A549 (cell line): ENCODE data around the gene NRXN2. TPM values are rescaled to one million over a fixed set of nuclear protein-coding genes. Genes with fewer than 3 reads are reported as not detected.

Experiments
- ATAC-seq, 2 experiments: fragments of 200-7000 bp in 1 of 2; fragments of >200 bp in 1 of 2; cut with Nextera tagmentation in 1 of 2; cut with Tn5 transposase in 1 of 2; 3 replicates each; pipeline versions ENCODE4 v1.8.0 to v1.9.1; 2018 to 2020; ENCODE audit warnings: mild to moderate bottlenecking in 1 of 2, moderate library complexity in 1 of 2
- CTCF ChIA-PET: fragments of 300-600 bp; sonication (Branson Sonifier 250); formaldehyde crosslinking; extraction: SDS; loops from one replicate; lab custom pipeline; 2021; ENCODE audit warnings: antibody characterized with exemption, inconsistent platforms; lab: Yijun Ruan, JAX
- POLR2A ChIA-PET: fragments of 350-600 bp; formaldehyde crosslinking; extraction: SDS; loops from one replicate; lab custom pipeline; 2021; ENCODE audit warnings: antibody characterized with exemption, inconsistent platforms; lab: Yijun Ruan, JAX
- DNase-seq, 2 experiments: peaks; one replicate each; pipeline versions ENCODE4 v3.0.0 to v3.0.0-alpha.2; 2011 to 2016; ENCODE audit warnings: low read depth in 1 of 2, low spot score in 1 of 2
- FAIRE-seq: peaks from 2 replicates; lab custom pipeline; 2011; peaks lifted over from hg19 to GRCh38; lab: Jason Lieb, UNC
- H3K27ac ChIP-seq, 2 experiments: fragments of >200 bp; sonication (Bioruptor Twin); formaldehyde crosslinking; 3 replicates each; pipeline ENCODE4 v1.5.1; 2016 to 2017
- H3K4me1 ChIP-seq: fragments of >200 bp; sonication (Bioruptor Twin); formaldehyde crosslinking; 3 replicates; pipeline ENCODE4 v1.6.1; 2016
- H3K4me2 ChIP-seq: fragments of >200 bp; sonication (Bioruptor Twin); formaldehyde crosslinking; 3 replicates; pipeline ENCODE4 v1.6.1; 2016
- H3K4me3 ChIP-seq: fragments of >200 bp; sonication (Bioruptor Twin); formaldehyde crosslinking; 3 replicates; pipeline ENCODE4 v1.5.1; 2016
- H3K9me3 ChIP-seq: fragments of >200 bp; sonication (Bioruptor Twin); formaldehyde crosslinking; 3 replicates; pipeline ENCODE4 v1.6.1; 2016
- CEBPB ChIP-seq, 2 experiments: fragments of >200 bp in 1 of 2; sonication (Bioruptor Twin) in 1 of 2; formaldehyde crosslinking in 1 of 2; IDR thresholded peaks; 2 replicates each; pipeline ENCODE4 v1.6.1; 2012 to 2016
- CHD2 ChIP-seq: fragments of 150-350 bp; IDR thresholded peaks from 2 replicates; pipeline ENCODE4 v1.6.1; 2014; ENCODE audit warnings: low read length; ENCODE audit not compliant: partially characterized antibody
- CHD4 ChIP-seq: fragments of 200-600 bp; sonication (generic); IDR thresholded peaks from 2 replicates; pipeline ENCODE4 v1.6.1; 2016; ENCODE audit warnings: antibody characterized with exemption, mild to moderate bottlenecking, borderline replicate concordance
- CTCF ChIP-seq: fragments of >200 bp; sonication (Bioruptor Twin); formaldehyde crosslinking; IDR thresholded peaks from 3 replicates; pipeline ENCODE4 v1.5.1; 2016
- EHF ChIP-seq: fragments of 250-450 bp; sonication (Bioruptor Pico); IDR thresholded peaks from 2 replicates; pipeline ENCODE4 v1.5.0; 2020; ENCODE audit warnings: mild to moderate bottlenecking
- ESRRA ChIP-seq: fragments of 150-350 bp; IDR thresholded peaks from 2 replicates; pipeline ENCODE4 v1.6.1; 2014; ENCODE audit warnings: mild to moderate bottlenecking, low read length, borderline replicate concordance
- FOSB ChIP-seq: fragments of 250-450 bp; sonication (Bioruptor Pico); IDR thresholded peaks from 2 replicates; pipeline ENCODE4 v1.5.0; 2020; ENCODE audit warnings: mild to moderate bottlenecking, moderate library complexity
- FOSL2 ChIP-seq, 2 experiments: fragments of 450-650 bp in 1 of 2; fragments of >200 bp in 1 of 2; sonication (Bioruptor Twin) in 1 of 2; formaldehyde crosslinking; IDR thresholded peaks; 2 replicates each; pipeline versions ENCODE4 v1.5.0 to v1.6.1; 2016 to 2020; ENCODE audit warnings: mild to moderate bottlenecking in 1 of 2, moderate library complexity in 1 of 2
- GATA3 ChIP-seq: IDR thresholded peaks from 2 replicates; pipeline ENCODE4 v1.6.1; 2012; ENCODE audit warnings: borderline replicate concordance
- HDAC2 ChIP-seq: fragments of 200-600 bp; sonication (generic); IDR thresholded peaks from 2 replicates; pipeline ENCODE4 v1.6.1; 2016
- HEYL ChIP-seq: fragments of 250-450 bp; sonication (Bioruptor Pico); IDR thresholded peaks from 2 replicates; pipeline ENCODE4 v1.8.0; 2021; ENCODE audit warnings: mild to moderate bottlenecking, moderate library complexity
- HMGXB4 ChIP-seq: fragments of 250-450 bp; sonication (Bioruptor Pico); IDR thresholded peaks from 2 replicates; pipeline ENCODE4 v1.5.0; 2021; ENCODE audit warnings: mild to moderate bottlenecking, moderate library complexity, borderline replicate concordance
- JUNB ChIP-seq: fragments of >200 bp; sonication (Bioruptor Twin); formaldehyde crosslinking; IDR thresholded peaks from 2 replicates; pipeline ENCODE4 v1.6.1; 2016
- NPAS2 ChIP-seq: fragments of 250-450 bp; sonication (Bioruptor Pico); IDR thresholded peaks from 2 replicates; pipeline ENCODE4 v1.8.0; 2022; ENCODE audit warnings: mild to moderate bottlenecking, moderate library complexity, borderline replicate concordance
- NR3C1 ChIP-seq: fragments of >200 bp; sonication (Bioruptor Twin); formaldehyde crosslinking; IDR thresholded peaks from 3 replicates; pipeline ENCODE4 v1.6.1; 2017
- POLR2AphosphoS2 ChIP-seq: conservative IDR thresholded peaks from 2 replicates; pipeline ENCODE4 v1.6.1; 2012; ENCODE audit warnings: low read length, improper control_type of control experiment, inconsistent platforms
- RCOR1 ChIP-seq: fragments of 150-350 bp; IDR thresholded peaks from 2 replicates; pipeline ENCODE4 v1.6.1; 2014; ENCODE audit warnings: antibody characterized with exemption, low read length, low read depth
- RNF2 ChIP-seq: fragments of 200-600 bp; sonication (generic); IDR thresholded peaks from 2 replicates; pipeline ENCODE4 v1.6.1; 2016; ENCODE audit warnings: low read depth, mild to moderate bottlenecking, antibody characterized with exemption, moderate library complexity, borderline replicate concordance
- SMC3 ChIP-seq: fragments of >200 bp; sonication (Bioruptor Twin); formaldehyde crosslinking; IDR thresholded peaks from 3 replicates; pipeline ENCODE4 v1.6.1; 2018; ENCODE audit warnings: inconsistent platforms
- SREBF2 ChIP-seq: fragments of 450-650 bp; IDR thresholded peaks from 2 replicates; pipeline ENCODE4 v1.6.1; 2014; ENCODE audit warnings: mild to moderate bottlenecking, moderate library complexity
- TP53 ChIP-seq: fragments of 250-450 bp; sonication (Bioruptor Pico); IDR thresholded peaks from 2 replicates; pipeline ENCODE4 v1.5.0; 2021; ENCODE audit warnings: mild to moderate bottlenecking, moderate library complexity
- ZNF302 ChIP-seq: fragments of 250-450 bp; sonication (Bioruptor Pico); IDR thresholded peaks from 2 replicates; pipeline ENCODE4 v1.9.0; 2021; ENCODE audit warnings: inconsistent platforms, mild to moderate bottlenecking, moderate library complexity
- WGBS: methylation state at CpG from one replicate; pipeline ENCODE4 v1.1.6; 2017; ENCODE audit errors: missing lambda C conversion rate; 5-methylcytosine and 5-hydroxymethylcytosine counted together
- polyA plus RNA-seq, 4 experiments: library from polyadenylated mRNA; depleted of rRNA in 3 of 4; stranded (reverse); fragments of >200 nt; fragmentation: RNase III in 1 of 4; extraction: RNeasy Plus Mini Kit Qiagen cat#74134 plus additional on column Dnase treatment in 1 of 4; gene quantifications; 2 replicates in 3 of 4; 3 replicates in 1 of 4; pipeline ENCODE4 v1.2.3, GENCODE V29; 2011 to 2017

Gene NRXN2
- polyA plus RNA-seq, 2 of the 4 experiments (the other 2 are of a cell fraction) = 0.04 TPM; not detected in 1

- ChIA-PET CTCF (interaction anchor here (0.6 to 19.0 kb wide), 4 partner anchors 13 to 32 kb away, joined by 3 to 175 read pairs (median 28); no protein-coding TSS in a partner anchor), POLR2A (no interaction called here)
- TF ChIP-seq ZNF302 = no peak
- TF ChIP-seq POLR2AphosphoS2 = no peak
- TF ChIP-seq TP53 = no peak
- TF ChIP-seq CEBPB (IDR thresholded peaks at IDR 0.05) = no peak
- TF ChIP-seq RCOR1 = no peak
- no peak for TF ChIP-seq GATA3
- 40% methylated on average over 1 of the region's 1 CpG for WGBS
- FAIRE-seq = no peak
- Histone ChIP-seq H3K4me1 (peaks cover 12% of the 10 kb centered on the region), H3K9me3 (no peaks in the 10 kb centered on the region), H3K27ac (no peak overlapping the region), H3K4me3 (no peak overlapping the region), H3K4me2 (no peak overlapping the region)
- no peak for DNase-seq
- no peak for ATAC-seq
These were observed 49.7 kb downstream of the NRXN2 start for GRCh38 chr11:64673279-64673678.

- no peak for TF ChIP-seq CHD4
- TF ChIP-seq FOSB (CRISPR knock-in tag) = no peak
- no peak for TF ChIP-seq EHF (CRISPR knock-in tag)
- TF ChIP-seq HDAC2 = no peak
- no peak for TF ChIP-seq NR3C1
- no peak for TF ChIP-seq SMC3
- no peak for TF ChIP-seq ESRRA
- TF ChIP-seq CHD2 = no peak
- no peak for TF ChIP-seq NPAS2 (CRISPR knock-in tag)
- TF ChIP-seq SREBF2 = no peak
- TF ChIP-seq JUNB = no peak
- TF ChIP-seq FOSL2 (IDR thresholded peaks at IDR 0.05) = no peak
- no peak for TF ChIP-seq FOSL2 (CRISPR knock-in tag; IDR thresholded peaks at IDR 0.05)
- TF ChIP-seq TP53 = no peak
- no peak for TF ChIP-seq HEYL
- Histone ChIP-seq H3K27ac (no peak overlapping the region), H3K4me1 (peaks cover 12% of the 10 kb centered on the region), H3K4me3 (no peak overlapping the region), H3K4me2 (no peak overlapping the region), H3K9me3 (no peaks in the 10 kb centered on the region)
- FAIRE-seq (no peak), DNase-seq (no peak), ATAC-seq (no peak)
- WGBS = 57% methylated on average over 2 of the region's 2 CpGs
- CTCF ChIA-PET = interaction anchor here (0.6 to 19.0 kb wide), 3 partner anchors 13 to 21 kb away, joined by 3 to 175 read pairs (median 52); no protein-coding TSS in a partner anchor
- POLR2A ChIA-PET = no interaction called here
These were observed 50.1 kb downstream of the NRXN2 start for GRCh38 chr11:64672875-64673274.

GRCh38 chr11:64670975-64671374, 52.0 kb downstream of the NRXN2 start:
- H3K27ac ChIP-seq = no peak overlapping the region
- no peaks in the 10 kb centered on the region for H3K9me3 ChIP-seq
- ChIA-PET POLR2A (no interaction called here), CTCF (interaction anchor here (2.0 to 19.0 kb wide), 3 partner anchors 17 to 222 kb away, joined by 7 to 175 read pairs (median 52); no protein-coding TSS in a partner anchor)
- peaks cover 12% of the 10 kb centered on the region for H3K4me1 ChIP-seq
- ATAC-seq = no peak
- WGBS = 24% methylated on average over 3 of the region's 3 CpGs
- TF ChIP-seq RNF2 (no peak), CTCF (no peak), ZNF302 (no peak), HMGXB4 (no peak)
- H3K4me3 ChIP-seq = no peak overlapping the region
- H3K4me2 ChIP-seq = no peak overlapping the region
- DNase-seq = no peak
- FAIRE-seq = no peak
